ENCODE measurements around the gene IRF1.
A peak's percentile ranks its signal among the peaks of the same experiment; 100 is the strongest.

IRF1 gene

DNA sequence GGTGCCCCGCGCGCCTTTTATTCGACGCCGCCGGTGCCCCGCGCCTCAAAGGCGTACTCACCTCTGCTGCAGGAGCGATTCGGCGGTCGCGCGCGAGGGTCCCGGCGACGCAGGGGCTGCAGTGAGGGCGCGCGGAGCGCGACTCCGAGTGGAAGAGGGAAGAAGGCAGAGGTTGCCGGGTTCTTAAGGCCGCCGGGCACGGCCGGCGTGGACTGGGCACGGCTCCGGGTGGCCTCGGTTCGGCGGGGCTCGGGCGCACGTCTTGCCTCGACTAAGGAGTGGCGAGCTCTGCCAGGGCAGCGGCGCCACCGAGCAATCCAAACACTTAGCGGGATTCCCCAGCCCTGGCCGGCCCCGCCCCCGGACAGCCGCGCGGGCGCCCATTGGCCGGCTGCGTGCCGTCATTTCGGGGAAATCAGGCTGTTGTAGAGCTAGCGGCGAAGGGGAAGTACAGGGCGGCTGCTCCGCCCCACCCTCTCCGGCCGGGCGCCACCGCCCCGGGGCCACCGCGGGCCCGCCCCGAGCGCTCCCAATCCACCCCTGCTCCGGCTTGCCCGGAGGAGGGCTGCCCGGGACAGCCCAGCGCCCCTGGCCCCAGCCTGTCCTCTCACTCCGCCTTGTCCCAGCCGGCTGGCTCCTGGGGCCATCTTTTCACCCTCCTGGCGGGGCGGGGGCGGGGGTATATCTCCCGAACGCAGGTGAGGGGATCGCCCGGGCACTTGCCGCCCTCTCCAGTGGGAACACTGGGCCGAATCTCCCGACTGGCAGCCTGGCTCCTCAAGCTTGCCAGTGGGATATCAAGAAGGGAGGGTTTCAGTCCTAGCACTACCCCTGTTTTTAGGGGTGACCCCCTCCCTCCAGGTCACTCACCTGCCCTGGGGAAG is at the start of gene IRF1:
IRF1 (minus strand) TSS at position 290 of the 884 bp plus-strand sequence. CDS start 1,295 bp downstream, outside the sequence.
- Mint-ChIP-seq H3K4me3 (peak within 1 kb of the TSS; percentile 85 to 87 (median 85)), H3K27me3 (ENCODE audit: low read depth) (peaks cover 22% of the 10 kb centered on the region), H3K4me1 (peaks cover 17% of the 10 kb centered on the region), H3K36me3 (ENCODE audit: low read depth) (peaks cover 7% of the 10 kb centered on the region), H3K9me3 (no peaks in the 10 kb centered on the region), H3K27ac (peak within 1 kb of the TSS in 2 of 3 experiments; percentile 19 to 77)
- TF ChIP-seq, protein P1, sequence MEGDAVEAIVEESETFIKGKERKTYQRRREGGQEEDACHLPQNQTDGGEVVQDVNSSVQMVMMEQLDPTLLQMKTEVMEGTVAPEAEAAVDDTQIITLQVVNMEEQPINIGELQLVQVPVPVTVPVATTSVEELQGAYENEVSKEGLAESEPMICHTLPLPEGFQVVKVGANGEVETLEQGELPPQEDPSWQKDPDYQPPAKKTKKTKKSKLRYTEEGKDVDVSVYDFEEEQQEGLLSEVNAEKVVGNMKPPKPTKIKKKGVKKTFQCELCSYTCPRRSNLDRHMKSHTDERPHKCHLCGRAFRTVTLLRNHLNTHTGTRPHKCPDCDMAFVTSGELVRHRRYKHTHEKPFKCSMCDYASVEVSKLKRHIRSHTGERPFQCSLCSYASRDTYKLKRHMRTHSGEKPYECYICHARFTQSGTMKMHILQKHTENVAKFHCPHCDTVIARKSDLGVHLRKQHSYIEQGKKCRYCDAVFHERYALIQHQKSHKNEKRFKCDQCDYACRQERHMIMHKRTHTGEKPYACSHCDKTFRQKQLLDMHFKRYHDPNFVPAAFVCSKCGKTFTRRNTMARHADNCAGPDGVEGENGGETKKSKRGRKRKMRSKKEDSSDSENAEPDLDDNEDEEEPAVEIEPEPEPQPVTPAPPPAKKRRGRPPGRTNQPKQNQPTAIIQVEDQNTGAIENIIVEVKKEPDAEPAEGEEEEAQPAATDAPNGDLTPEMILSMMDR (IDR thresholded peaks at IDR 0.05; ENCODE audit: unreplicated experiment in 3 of 3) = peak in 1 of 3 experiments; percentile 4

DNA sequence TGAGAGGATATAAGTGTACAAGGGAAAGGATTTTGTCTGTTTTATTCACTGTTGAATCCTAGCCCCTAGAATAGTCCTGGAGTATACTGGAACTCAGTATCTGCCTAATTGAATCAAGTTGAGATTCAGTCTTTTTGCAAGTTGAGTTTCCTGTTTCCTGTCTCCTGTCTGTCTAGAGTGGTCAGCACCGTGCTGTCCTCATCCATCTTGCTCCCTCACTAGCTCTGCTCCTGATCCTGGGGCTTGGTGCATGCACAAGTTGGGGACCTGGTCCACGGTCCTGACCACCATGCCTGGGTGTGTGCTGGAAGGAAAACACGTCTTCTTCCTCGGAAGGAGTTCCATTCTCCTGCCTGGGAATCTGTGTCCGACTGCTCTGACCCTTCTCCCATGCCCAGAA is 49.6 kb upstream of the IRF1 start:
- Mint-ChIP-seq H3K36me3 (ENCODE audit: low read depth) (no peaks in the 10 kb centered on the region), H3K4me3 (no peak overlapping the region), H3K9me3 (no peaks in the 10 kb centered on the region), H3K27ac (no peak overlapping the region), H3K4me1 (no peaks in the 10 kb centered on the region), H3K27me3 (ENCODE audit: low read depth) (peaks cover 10% of the 10 kb centered on the region)
- TF ChIP-seq, protein P1 (IDR thresholded peaks at IDR 0.05; ENCODE audit: unreplicated experiment in 3 of 3) = no peak

GRCh38 chr5:132539716-132540115 is 49.1 kb upstream of the IRF1 start:
- Mint-ChIP-seq H3K36me3 (ENCODE audit: low read depth) (no peaks in the 10 kb centered on the region), H3K27me3 (ENCODE audit: low read depth) (peaks cover 14% of the 10 kb centered on the region), H3K27ac (no peak overlapping the region), H3K4me1 (no peaks in the 10 kb centered on the region), H3K9me3 (no peaks in the 10 kb centered on the region), H3K4me3 (no peak overlapping the region)
- TF ChIP-seq, protein P1 (IDR thresholded peaks at IDR 0.05; ENCODE audit: unreplicated experiment in 3 of 3) = no peak

DNA sequence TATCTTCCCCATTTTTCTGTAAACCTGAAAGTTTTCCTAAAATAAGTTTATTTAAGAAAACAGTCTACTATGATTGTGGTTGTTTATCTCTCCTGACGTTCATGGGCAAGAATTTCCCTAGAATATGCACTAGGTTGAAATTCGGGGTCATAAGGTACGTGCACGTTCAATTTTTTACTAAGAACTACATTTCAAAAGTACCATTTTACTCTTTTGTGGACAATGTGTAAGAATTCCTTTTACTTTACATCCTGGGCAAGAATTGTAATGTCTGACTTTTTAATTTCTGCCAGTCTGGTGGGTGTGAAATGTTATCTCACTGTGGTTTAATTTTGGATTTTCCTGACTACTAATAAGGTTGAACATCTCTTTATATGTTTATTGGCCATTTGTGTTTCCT is 40.4 kb upstream of the IRF1 start:
- Mint-ChIP-seq H3K9me3 (no peaks in the 10 kb centered on the region), H3K36me3 (ENCODE audit: low read depth) (no peaks in the 10 kb centered on the region), H3K27ac (no peak overlapping the region), H3K4me3 (no peak overlapping the region), H3K4me1 (no peaks in the 10 kb centered on the region), H3K27me3 (ENCODE audit: low read depth) (peaks cover 16% of the 10 kb centered on the region)
- TF ChIP-seq, protein P1 (IDR thresholded peaks at IDR 0.05; ENCODE audit: unreplicated experiment in 3 of 3) = no peak

DNA sequence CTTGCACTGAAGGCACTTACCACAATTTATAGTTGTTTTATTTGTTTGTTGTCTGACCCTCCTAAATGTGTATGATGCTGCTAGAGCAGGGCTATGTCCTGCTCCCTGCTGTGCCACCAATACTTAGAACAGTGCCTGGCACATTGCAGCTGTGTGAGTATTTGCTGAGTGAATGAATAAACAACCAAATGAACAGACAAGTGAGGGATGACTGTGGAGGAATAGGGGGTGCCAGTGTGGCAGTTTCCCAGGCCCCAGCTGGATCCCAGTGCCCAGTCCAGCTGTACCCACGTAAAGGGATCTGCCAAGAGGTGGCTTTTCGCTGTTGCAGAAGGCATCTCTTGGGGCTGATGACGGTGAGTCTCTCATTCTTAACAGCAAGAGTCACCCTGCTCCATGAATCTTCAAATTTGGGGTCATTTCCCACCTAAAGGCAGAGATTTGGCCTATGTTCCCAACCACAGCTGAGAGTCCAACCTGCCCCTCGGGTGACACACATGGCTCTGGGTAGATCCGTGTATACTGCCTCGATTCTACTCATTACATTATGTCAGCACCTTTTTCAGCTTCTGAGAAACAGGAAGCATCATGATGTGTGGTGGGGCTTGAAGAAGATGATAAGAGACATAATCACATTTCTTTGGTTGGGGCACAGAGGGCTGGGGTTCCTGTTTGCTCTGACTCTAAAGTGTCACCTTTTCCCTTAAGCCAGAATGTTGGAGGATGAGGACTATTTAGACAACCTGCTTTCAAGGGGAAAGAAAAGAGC is 38.5 kb upstream of the IRF1 start:
- Mint-ChIP-seq H3K4me3 (no peak overlapping the region), H3K36me3 (ENCODE audit: low read depth) (no peaks in the 10 kb centered on the region), H3K27ac (no peak overlapping the region), H3K9me3 (no peaks in the 10 kb centered on the region), H3K4me1 (no peaks in the 10 kb centered on the region), H3K27me3 (ENCODE audit: low read depth) (peaks cover 15% of the 10 kb centered on the region)
- TF ChIP-seq, protein P1 (IDR thresholded peaks at IDR 0.05; ENCODE audit: unreplicated experiment in 3 of 3) = no peak

Measured in nephron (organoid).